OCI-LY1 (cell line): ENCODE data around the gene HOXC11.

Source experiments
- EZH2 ChIP-seq: fragments of 200-600 bp; sonication (generic), shearing (Covaris generic); IDR thresholded peaks from 2 replicates; pipeline ENCODE4 v1.8.0; 2017; ENCODE audit warnings: borderline replicate concordance, mixed run types, mild to moderate bottlenecking, antibody characterized with exemption, low read length, moderate library complexity, mixed read lengths
- TF ChIP-seq, protein P1 (sequence below): fragments of 200-600 bp; sonication (generic), shearing (Covaris generic); IDR thresholded peaks from 2 replicates; pipeline ENCODE4 v1.5.1; 2017; ENCODE audit warnings: mild to moderate bottlenecking, antibody characterized with exemption, low read length, moderate library complexity, mixed read lengths

DNA sequence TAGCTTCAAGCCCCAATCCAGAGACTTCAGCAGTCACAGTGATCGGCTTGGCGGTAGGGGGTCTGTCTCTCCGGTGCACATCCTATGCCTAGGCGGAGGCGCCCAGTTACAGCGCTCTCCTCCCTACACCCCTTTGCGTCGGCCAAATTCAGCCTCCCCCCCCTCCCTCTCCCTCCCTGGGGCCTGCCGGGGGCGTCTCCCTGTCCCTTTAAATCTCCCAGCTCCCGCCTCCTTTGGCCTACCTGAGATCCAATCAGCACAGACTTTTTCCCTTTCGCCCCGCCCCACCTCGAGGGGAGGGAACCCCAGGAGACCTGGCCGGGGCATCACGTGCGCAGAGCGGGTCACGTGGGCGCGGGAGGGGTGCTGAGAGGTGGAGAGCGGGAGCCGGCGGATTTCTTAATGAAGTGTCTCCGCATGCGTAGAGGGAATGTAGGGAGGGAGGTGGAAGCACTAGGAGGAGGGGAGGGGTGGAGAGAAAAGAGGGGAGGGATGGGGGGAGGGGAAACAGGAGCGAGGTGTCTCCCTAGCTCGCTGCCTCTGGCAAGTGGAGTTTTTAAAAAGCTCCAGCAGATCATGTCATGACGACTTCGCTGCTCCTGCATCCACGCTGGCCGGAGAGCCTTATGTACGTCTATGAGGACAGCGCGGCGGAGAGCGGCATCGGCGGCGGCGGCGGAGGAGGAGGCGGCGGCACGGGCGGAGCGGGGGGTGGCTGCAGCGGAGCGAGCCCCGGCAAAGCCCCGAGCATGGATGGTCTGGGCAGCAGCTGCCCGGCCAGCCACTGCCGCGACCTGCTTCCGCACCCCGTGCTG, 34.4 kb upstream of the HOXC11 start, which contains the start of gene HOXC13:
- TF ChIP-seq, protein P1, sequence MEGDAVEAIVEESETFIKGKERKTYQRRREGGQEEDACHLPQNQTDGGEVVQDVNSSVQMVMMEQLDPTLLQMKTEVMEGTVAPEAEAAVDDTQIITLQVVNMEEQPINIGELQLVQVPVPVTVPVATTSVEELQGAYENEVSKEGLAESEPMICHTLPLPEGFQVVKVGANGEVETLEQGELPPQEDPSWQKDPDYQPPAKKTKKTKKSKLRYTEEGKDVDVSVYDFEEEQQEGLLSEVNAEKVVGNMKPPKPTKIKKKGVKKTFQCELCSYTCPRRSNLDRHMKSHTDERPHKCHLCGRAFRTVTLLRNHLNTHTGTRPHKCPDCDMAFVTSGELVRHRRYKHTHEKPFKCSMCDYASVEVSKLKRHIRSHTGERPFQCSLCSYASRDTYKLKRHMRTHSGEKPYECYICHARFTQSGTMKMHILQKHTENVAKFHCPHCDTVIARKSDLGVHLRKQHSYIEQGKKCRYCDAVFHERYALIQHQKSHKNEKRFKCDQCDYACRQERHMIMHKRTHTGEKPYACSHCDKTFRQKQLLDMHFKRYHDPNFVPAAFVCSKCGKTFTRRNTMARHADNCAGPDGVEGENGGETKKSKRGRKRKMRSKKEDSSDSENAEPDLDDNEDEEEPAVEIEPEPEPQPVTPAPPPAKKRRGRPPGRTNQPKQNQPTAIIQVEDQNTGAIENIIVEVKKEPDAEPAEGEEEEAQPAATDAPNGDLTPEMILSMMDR = no peak
- TF ChIP-seq EZH2 = no peak
